ENCODE data around the gene ARHGAP19. TPM values are rescaled to one million over a fixed set of nuclear protein-coding genes. Genes with fewer than 3 reads are reported as not detected.

The ARHGAP19 gene
- total RNA-seq, 1 donor from 2014 or later, result 34.8 TPM

- intact Hi-C loops (cut with micrococcal nuclease), result no loop called here
Measured at GRCh38 chr10:97235353-97235752, 57.1 kb downstream of the ARHGAP19 start.

- intact Hi-C loops (cut with micrococcal nuclease), result loop anchor here (1.0 kb wide), 2 partner anchors 161 to 197 kb away; no protein-coding TSS in a partner anchor
Measured at GRCh38 chr10:97234400-97234799, 58.0 kb downstream of the ARHGAP19 start.

- intact Hi-C loops (cut with micrococcal nuclease), result no loop called here
Measured at GRCh38 chr10:97230146-97230545, 62.3 kb downstream of the ARHGAP19 start.

- intact Hi-C loops (cut with micrococcal nuclease), result no loop called here
Measured at GRCh38 chr10:97229322-97230015, 63.0 kb downstream of the ARHGAP19 start.

GRCh38 chr10:97228775-97229157 lies 63.7 kb downstream of the ARHGAP19 start:
- intact Hi-C loops (cut with micrococcal nuclease), result no loop called here

- intact Hi-C loops (cut with micrococcal nuclease), result no loop called here
Measured at GRCh38 chr10:97228130-97228774, 64.2 kb downstream of the ARHGAP19 start.

GRCh38 chr10:97226398-97226797 lies 66.0 kb downstream of the ARHGAP19 start:
- intact Hi-C loops (cut with micrococcal nuclease), result no loop called here

- intact Hi-C loops (cut with micrococcal nuclease), result no loop called here
Measured at GRCh38 chr10:97224483-97225435, 67.7 kb downstream of the ARHGAP19 start.

GRCh38 chr10:97222326-97222961 lies 70.0 kb downstream of the ARHGAP19 start:
- intact Hi-C loops (cut with micrococcal nuclease), result no loop called here

- intact Hi-C loops (cut with micrococcal nuclease), result no loop called here
Measured at GRCh38 chr10:97220355-97220754, 72.1 kb downstream of the ARHGAP19 start.

GRCh38 chr10:97217299-97217698 lies 75.1 kb downstream of the ARHGAP19 start:
- intact Hi-C loops (cut with micrococcal nuclease), result no loop called here

- intact Hi-C loops (cut with micrococcal nuclease), result no loop called here
Measured at GRCh38 chr10:97215619-97216260, 76.7 kb downstream of the ARHGAP19 start.

- intact Hi-C loops (cut with micrococcal nuclease), result no loop called here
Measured at GRCh38 chr10:97213431-97213830, 79.0 kb downstream of the ARHGAP19 start.

- intact Hi-C loops (cut with micrococcal nuclease), result loop anchor here (2.0 kb wide), 1 partner anchor 130 kb away; no protein-coding TSS in a partner anchor
Measured at GRCh38 chr10:97211229-97211628, 81.2 kb downstream of the ARHGAP19 start.

GRCh38 chr10:97210543-97210960 lies 81.9 kb downstream of the ARHGAP19 start:
- intact Hi-C loops (cut with micrococcal nuclease), result loop anchor here (1.0 to 2.0 kb wide), 5 partner anchors 14 to 814 kb away; no protein-coding TSS in a partner anchor

GRCh38 chr10:97207756-97208346 lies 84.6 kb downstream of the ARHGAP19 start:
- intact Hi-C loops (cut with micrococcal nuclease), result no loop called here

- intact Hi-C loops (cut with micrococcal nuclease), result no loop called here
Measured at GRCh38 chr10:97207131-97207530, 85.3 kb downstream of the ARHGAP19 start.

- intact Hi-C loops (cut with micrococcal nuclease), result no loop called here
Measured at GRCh38 chr10:97204826-97205679, 87.4 kb downstream of the ARHGAP19 start.

- intact Hi-C loops (cut with micrococcal nuclease), result no loop called here
Measured at GRCh38 chr10:97203220-97203619, 89.2 kb downstream of the ARHGAP19 start.

All from T-helper 1 cell treated with Interleukin-12 subunit alpha and Interleukin-12 subunit beta and Interleukin-4 antibody, amounts not matched to agents 30 ng/mL and 1 ng/mL, for 36 hours (primary cell).